H1 (cell line): ENCODE data around the gene PAQR7.

Experiments used
- POLR2A ChIP-seq, 2 experiments: IDR thresholded peaks; 1 replicate in 1 of 2; 2 replicates in 1 of 2; pipeline ENCODE4 v1.6.1; 2011; ENCODE audit warnings: low read depth in 2 of 2, low read length in 2 of 2, mild to moderate bottlenecking in 2 of 2; ENCODE audit errors: control extremely low read depth in 1 of 2
- POLR2AphosphoS5 ChIP-seq: IDR thresholded peaks from 2 replicates; pipeline ENCODE4 v1.6.1; 2011; ENCODE audit warnings: low read depth, low read length
- TAF1 ChIP-seq: IDR thresholded peaks from 2 replicates; pipeline ENCODE4 v1.6.1; 2011; ENCODE audit warnings: mild to moderate bottlenecking, low read depth, low read length

- TF ChIP-seq TAF1 (no peak), POLR2A (IDR thresholded peaks at IDR 0.05; ENCODE audit: control extremely low read depth in 1 of 2, low read depth in 2 of 2, low read length in 2 of 2) (no peak), POLR2AphosphoS5 (no peak)
Measured at GRCh38 chr1:25899792-25900191, 24.3 kb upstream of the PAQR7 start.
